Measurements from ENCODE around the gene CALB2. TPM values are rescaled to one million over a fixed set of nuclear protein-coding genes. Genes with fewer than 3 reads are reported as not detected.

Gene CALB2
- total and polyA plus RNA-seq, 2 of the 4 experiments (the other 2 are of a cell fraction), result 0.18 to 0.32 TPM

DNA sequence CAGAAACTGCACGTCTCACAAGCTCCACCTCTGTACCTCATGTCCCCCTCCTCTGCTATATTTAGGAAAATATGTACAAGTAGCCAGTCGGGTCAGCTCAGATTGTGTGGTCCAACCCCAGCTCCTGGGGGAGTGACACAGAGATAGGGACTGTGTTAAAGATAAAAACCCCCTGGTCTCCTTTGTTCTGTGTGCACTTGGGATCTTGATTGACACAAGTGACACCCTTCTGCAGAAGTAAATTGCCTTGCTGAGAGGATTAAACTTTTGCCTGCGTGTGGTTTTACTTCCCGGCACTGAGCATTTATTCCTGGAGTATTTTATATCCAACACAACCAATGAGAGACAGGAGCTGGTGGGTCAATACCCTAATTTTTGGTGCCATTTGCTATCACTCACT, 45.8 kb downstream of the CALB2 start:
- Histone ChIP-seq H3K4me2 (ENCODE audit: low read depth, low read length) (no peak overlapping the region), H3K56ac (ENCODE audit: extremely low read depth, insufficient read depth, low read length) (no peak overlapping the region), H3K4me3 (ENCODE audit: insufficient read depth, low read depth, low read length) (no peak overlapping the region), H3K27ac (ENCODE audit: insufficient read depth, low read length) (no peak overlapping the region), H2AK5ac (ENCODE audit: low read depth, low read length) (no peak overlapping the region), H4K8ac (ENCODE audit: low read depth in 2 of 2, low read length in 2 of 2) (no peak overlapping the region), H2AFZ (replicated peaks; ENCODE audit: low read length, poor library complexity) (no peak overlapping the region), H3K9me3 (ENCODE audit: control insufficient read depth, insufficient read depth, low read length) (no peaks in the 10 kb centered on the region), H2AK9ac (replicated peaks; ENCODE audit: low read depth, low read length, poor library complexity) (no peak overlapping the region), H2BK15ac (ENCODE audit: low read depth, low read length) (no peak overlapping the region), H2BK20ac (ENCODE audit: low read depth, low read length) (no peak overlapping the region), H4K5ac (ENCODE audit: low read depth, low read length) (no peak overlapping the region), H2BK5ac (ENCODE audit: low read depth, low read length, poor library complexity, severe bottlenecking) (no peak overlapping the region), H3K9me1 (ENCODE audit: insufficient read depth, low read length) (no peaks in the 10 kb centered on the region), H3K18ac (ENCODE audit: low read depth, low read length) (no peak overlapping the region), H4K20me1 (ENCODE audit: insufficient read depth, low read length) (no peaks in the 10 kb centered on the region), H3K23ac (ENCODE audit: low read depth, low read length) (no peak overlapping the region), H3K4ac (ENCODE audit: low read depth, low read length) (no peak overlapping the region), H3K27me3 (ENCODE audit: control insufficient read depth, insufficient read depth, low read length) (peaks cover 11% of the 10 kb centered on the region), H3K9ac (ENCODE audit: low read depth, low read length) (no peak overlapping the region), H3K14ac (replicated peaks; ENCODE audit: low read depth, low read length) (no peak overlapping the region), H3K4me1 (ENCODE audit: control insufficient read depth, insufficient read depth, low read length) (no peaks in the 10 kb centered on the region), H3K79me1 (ENCODE audit: low read depth in 1 of 2, low read length in 2 of 2) (no peaks in the 10 kb centered on the region), H2BK120ac (ENCODE audit: low read depth, low read length) (no peak overlapping the region), H3K36me3 (ENCODE audit: control insufficient read depth, insufficient read depth, low read length) (no peaks in the 10 kb centered on the region), H4K91ac (ENCODE audit: insufficient read depth, low read depth, low read length) (no peak overlapping the region)
- no peak for DNase-seq
- ChIA-PET POLR2A (ENCODE audit: unreplicated experiment) (no interaction called here), CTCF (no interaction called here)
- in situ Hi-C loops (cut with MboI; ENCODE audit: low sequenced_read_pairs), result no loop called here
- no peak for ATAC-seq (ENCODE audit: low read depth)
- dilution Hi-C loops (cut with HindIII; ENCODE audit: low sequenced_read_pairs, unreplicated experiment), result no loop called here
- intact Hi-C loops (cut with micrococcal nuclease), result no loop called here
- BruUV-seq (replicated peaks), result no TSS peak
- WGBS, 2 experiments (ENCODE audit: extremely low coverage in 2 of 2, insufficient read length in 1 of 2), result no CpG with 5 or more reads among the region's 4 CpGs
- TF ChIP-seq CTCF (conservative IDR thresholded peaks at IDR 0.05; ENCODE audit: low read depth, low read length) (no peak), CEBPB (IDR thresholded peaks at IDR 0.05; ENCODE audit: low read depth, low read length) (no peak), RAD21 (IDR thresholded peaks at IDR 0.05; ENCODE audit: low read length) (no peak), NFE2L2 (IDR thresholded peaks at IDR 0.05; ENCODE audit: low read depth, low read length) (no peak), RCOR1 (IDR thresholded peaks at IDR 0.05; ENCODE audit: insufficient replicate concordance, low read length) (no peak), MXI1 (IDR thresholded peaks at IDR 0.05; ENCODE audit: borderline replicate concordance, low read depth, low read length) (no peak), SMC3 (IDR thresholded peaks at IDR 0.05; ENCODE audit: low read depth, low read length) (no peak), FOS (IDR thresholded peaks at IDR 0.05; ENCODE audit: low read depth, low read length) (no peak), MAZ (IDR thresholded peaks at IDR 0.05; ENCODE audit: borderline replicate concordance, low read depth, low read length) (no peak), MAFK (IDR thresholded peaks at IDR 0.05; ENCODE audit: low read depth, low read length) (no peak), CHD1 (IDR thresholded peaks at IDR 0.05; ENCODE audit: low read depth, low read length) (no peak), BHLHE40 (IDR thresholded peaks at IDR 0.05; ENCODE audit: low read depth, low read length) (no peak), RFX5 (IDR thresholded peaks at IDR 0.05; ENCODE audit: low read depth, low read length) (no peak)
- TF ChIP-seq, protein P1, sequence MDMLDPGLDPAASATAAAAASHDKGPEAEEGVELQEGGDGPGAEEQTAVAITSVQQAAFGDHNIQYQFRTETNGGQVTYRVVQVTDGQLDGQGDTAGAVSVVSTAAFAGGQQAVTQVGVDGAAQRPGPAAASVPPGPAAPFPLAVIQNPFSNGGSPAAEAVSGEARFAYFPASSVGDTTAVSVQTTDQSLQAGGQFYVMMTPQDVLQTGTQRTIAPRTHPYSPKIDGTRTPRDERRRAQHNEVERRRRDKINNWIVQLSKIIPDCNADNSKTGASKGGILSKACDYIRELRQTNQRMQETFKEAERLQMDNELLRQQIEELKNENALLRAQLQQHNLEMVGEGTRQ (IDR thresholded peaks at IDR 0.05; ENCODE audit: low read depth, low read length), result no peak
- TF ChIP-seq, protein P2, sequence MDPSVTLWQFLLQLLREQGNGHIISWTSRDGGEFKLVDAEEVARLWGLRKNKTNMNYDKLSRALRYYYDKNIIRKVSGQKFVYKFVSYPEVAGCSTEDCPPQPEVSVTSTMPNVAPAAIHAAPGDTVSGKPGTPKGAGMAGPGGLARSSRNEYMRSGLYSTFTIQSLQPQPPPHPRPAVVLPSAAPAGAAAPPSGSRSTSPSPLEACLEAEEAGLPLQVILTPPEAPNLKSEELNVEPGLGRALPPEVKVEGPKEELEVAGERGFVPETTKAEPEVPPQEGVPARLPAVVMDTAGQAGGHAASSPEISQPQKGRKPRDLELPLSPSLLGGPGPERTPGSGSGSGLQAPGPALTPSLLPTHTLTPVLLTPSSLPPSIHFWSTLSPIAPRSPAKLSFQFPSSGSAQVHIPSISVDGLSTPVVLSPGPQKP (IDR thresholded peaks at IDR 0.05; ENCODE audit: borderline replicate concordance, low read depth, low read length), result no peak
